K562 (cell line): ENCODE measurements around the gene PPIP5K2. TPM values are rescaled to one million over a fixed set of nuclear protein-coding genes. Genes with fewer than 3 reads are reported as not detected.
A peak's percentile ranks its signal among the peaks of the same experiment; 100 is the strongest.

Source experiments
- DNMT1 ChIP-seq: fragments of 450-650 bp; IDR thresholded peaks from 2 replicates; pipeline ENCODE4 v1.6.1; 2016; ENCODE audit warnings: antibody characterized with exemption, mild to moderate bottlenecking
- HMBOX1 ChIP-seq: sonication (generic); IDR thresholded peaks from 2 replicates; pipeline ENCODE4 v1.6.1; 2016
- IRF2 ChIP-seq: sonication (generic); formaldehyde crosslinking; IDR thresholded peaks from 2 replicates; pipeline ENCODE4 v1.8.1; 2022; ENCODE audit warnings: mild to moderate bottlenecking, missing genetic modification reagents
- KDM4B ChIP-seq, 2 experiments: fragments of 450-650 bp in 1 of 2; sonication (generic) in 1 of 2; IDR thresholded peaks; 2 replicates each; pipeline ENCODE4 v1.6.1; 2016 to 2017; ENCODE audit warnings: borderline replicate concordance in 2 of 2, antibody characterized with exemption in 1 of 2, low read depth in 1 of 2, mild to moderate bottlenecking in 1 of 2
- MCM7 ChIP-seq, 2 experiments: fragments of 450-650 bp; IDR thresholded peaks; 2 replicates each; pipeline ENCODE4 v1.6.1; 2016 to 2018
- MXI1 ChIP-seq: IDR thresholded peaks from 2 replicates; pipeline ENCODE4 v1.6.1; 2011; ENCODE audit warnings: low read depth, mild to moderate bottlenecking, improper control_type of control experiment, low read length
- POLR2AphosphoS5 ChIP-seq: IDR thresholded peaks from 2 replicates; pipeline ENCODE4 v1.6.1; 2011; ENCODE audit warnings: mild to moderate bottlenecking, low read depth, low read length, moderate library complexity; ENCODE audit not compliant: control insufficient read depth, insufficient read depth
- POU5F1 ChIP-seq: fragments of 150-350 bp; IDR thresholded peaks from 2 replicates; pipeline ENCODE4 v1.6.1; 2014; ENCODE audit warnings: borderline replicate concordance, low read length, low read depth, mild to moderate bottlenecking; ENCODE audit not compliant: partially characterized antibody
- PTBP1 ChIP-seq: fragments of 200-400 bp; formaldehyde crosslinking; IDR thresholded peaks from 2 replicates; pipeline ENCODE4 v1.6.1; 2017; ENCODE audit warnings: low read depth, low read length
- SREBF1 ChIP-seq: fragments of 150-350 bp; IDR thresholded peaks from 2 replicates; pipeline ENCODE4 v1.6.1; 2014; ENCODE audit warnings: antibody characterized with exemption, low read depth, low read length, borderline replicate concordance
- SRSF1 ChIP-seq: fragments of 200-400 bp; formaldehyde crosslinking; IDR thresholded peaks from 2 replicates; pipeline ENCODE4 v1.6.1; 2017; ENCODE audit warnings: mild to moderate bottlenecking, low read depth, low read length, moderate library complexity
- THRAP3 ChIP-seq: fragments of 450-650 bp; IDR thresholded peaks from 2 replicates; pipeline ENCODE4 v1.6.1; 2016; ENCODE audit warnings: mild to moderate bottlenecking, inconsistent platforms, borderline replicate concordance
- ZBTB40 ChIP-seq, 2 experiments: fragments of 450-650 bp in 1 of 2; sonication (generic) in 1 of 2; formaldehyde crosslinking in 1 of 2; IDR thresholded peaks; 2 replicates each; pipeline versions ENCODE4 v1.7.1 to v1.9.0; 2016 to 2022; ENCODE audit warnings: inconsistent platforms in 1 of 2, mild to moderate bottlenecking in 1 of 2, missing genetic modification reagents in 1 of 2
- ZEB2 ChIP-seq: fragments of 450-650 bp; IDR thresholded peaks from 2 replicates; pipeline ENCODE4 v1.6.1; 2016
- ZKSCAN1 ChIP-seq: fragments of 150-350 bp; IDR thresholded peaks from 2 replicates; pipeline ENCODE4 v1.6.1; 2016; ENCODE audit warnings: low read depth, low read length
- ZNF445 ChIP-seq: fragments of 250-450 bp; sonication (Bioruptor Pico); IDR thresholded peaks from 2 replicates; pipeline ENCODE4 v1.4.0; 2020; ENCODE audit warnings: low read depth, mild to moderate bottlenecking, moderate library complexity
- ZNF76 ChIP-seq: fragments of 250-450 bp; sonication (Bioruptor Pico); IDR thresholded peaks from 2 replicates; pipeline ENCODE4 v1.4.0; 2020; ENCODE audit warnings: mild to moderate bottlenecking, moderate library complexity, borderline replicate concordance
- polyA plus RNA-seq, 8 experiments: library from polyadenylated mRNA; depleted of rRNA in 4 of 8; stranded (reverse) in 5 of 8; unstranded in 3 of 8; fragments of >200 nt; fragmentation: Nextera tagmentation in 2 of 8; fragmentation: Illumina TruSeq in 1 of 8; extraction: Ambion mirVana in 2 of 8; extraction: Trizol in 1 of 8; gene quantifications; 2 replicates each; pipeline versions ENCODE4 v1.2.1 to v1.2.3, GENCODE V29; 2011 to 2014; ENCODE audit warnings: inconsistent platforms in 1 of 8, missing spikeins in 1 of 8
- total RNA-seq, 7 experiments: library from RNA; depleted of rRNA in 6 of 7; stranded (reverse); fragments of >200 nt in 6 of 7; fragmentation: Illumina TruSeq in 2 of 7; extraction: Trizol in 2 of 7; gene quantifications; 2 replicates each; pipeline versions ENCODE4 v1.2.1 to v1.2.3, GENCODE V29; 2011 to 2021; ENCODE audit warnings: low replicate concordance in 1 of 7

Gene PPIP5K2
- total and polyA plus RNA-seq, 9 of the 15 experiments (the other 6 are each of a cell fraction or from before 2014, with no cell fraction given) = 39.4 to 150 (median 99.1) TPM

GRCh38 chr5:103119765-103120606, at the start of gene PPIP5K2, which contains the start of gene GIN1 (continued):
- TF ChIP-seq POLR2AphosphoS5 (peak; percentile 90), PTBP1 (0 out of 2 replicates have a peak, but pooled peaks have one; percentile 65), ZEB2 (peak; percentile 99), ZNF445 (CRISPR knock-in tag) (0 out of 2 replicates have a peak, but pooled peaks have one; percentile 57), SREBF1 (peak; percentile 63; the same call in 1 of the 2 replicates), ZBTB40 (IDR thresholded peaks at IDR 0.05) (peak; percentile 100), ZBTB40 (CRISPR knock-in tag; IDR thresholded peaks at IDR 0.05) (no peak), ZNF76 (CRISPR knock-in tag) (no peak), MXI1 (peak; percentile 100), ZKSCAN1 (peak; percentile 98), KDM4B (IDR thresholded peaks at IDR 0.05; ENCODE audit: borderline replicate concordance in 2 of 2, low read depth in 1 of 2) (peak in 1 of 2 experiments; percentile 97; a peak in 2 of 4 replicates), SRSF1 (no peak), HMBOX1 (0 out of 2 replicates have a peak, but pooled peaks have one; percentile 3), POU5F1 (no peak), IRF2 (CRISPR knock-in tag) (no peak), THRAP3 (no peak), MCM7 (IDR thresholded peaks at IDR 0.05) (no peak), DNMT1 (no peak)
